Caco-2 (cell line): ENCODE data around the gene PSMG1. TPM values are rescaled to one million over a fixed set of nuclear protein-coding genes. Genes with fewer than 3 reads are reported as not detected.

Source experiments
- BruUV-seq: library from RNA; stranded (reverse); fragments of 400-500 nt; replicated peaks from 2 replicates; lab custom pipeline; 2021; lab: Mats Ljungman, UMichigan
- CTCF ChIA-PET: fragments of 300-600 bp; sonication (Branson Sonifier 250); formaldehyde crosslinking; loops from one replicate; lab custom pipeline; 2022; ENCODE audit warnings: antibody characterized with exemption; lab: Charles Lee
- POLR2A ChIA-PET: fragments of 300-600 bp; sonication (Branson Sonifier 250); formaldehyde crosslinking; loops from one replicate; lab custom pipeline; 2022; ENCODE audit warnings: antibody characterized with exemption; lab: Charles Lee
- DNase-seq, 2 experiments: peaks; one replicate each; pipeline versions ENCODE4 v3.0.0 to v3.0.0-alpha.2; 2020 to 2022
- H3K27me3 ChIP-seq: replicated peaks from 2 replicates; pipeline ENCODE4 v1.6.0; 2011; ENCODE audit warnings: low read length; ENCODE audit not compliant: control insufficient read depth, insufficient read depth
- H3K36me3 ChIP-seq: 2 replicates; pipeline ENCODE4 v1.5.1; 2011; ENCODE audit warnings: low read length; ENCODE audit not compliant: control insufficient read depth, insufficient read depth
- H3K4me1 ChIP-seq: fragments of 250-450 bp; sonication (Bioruptor Pico); 2 replicates; pipeline ENCODE4 v1.5.1; 2020; ENCODE audit warnings: mild to moderate bottlenecking
- H3K4me3 ChIP-seq: 2 replicates; pipeline ENCODE4 v1.5.1; 2011; ENCODE audit warnings: low read depth, mild to moderate bottlenecking, control low read depth, low read length
- H3K9me3 ChIP-seq: fragments of 250-450 bp; sonication (Bioruptor Pico); 2 replicates; pipeline ENCODE4 v1.5.1; 2020; ENCODE audit warnings: mild to moderate bottlenecking, moderate library complexity
- H3K27ac Mint-ChIP-seq: one replicate; pipeline ENCODE4 v1.8.0; 2022; ENCODE audit warnings: mixed read lengths; ENCODE audit not compliant: unreplicated experiment
- H3K27me3 Mint-ChIP-seq: one replicate; pipeline ENCODE4 v1.8.0; 2022; ENCODE audit warnings: mixed read lengths; ENCODE audit not compliant: insufficient read depth, unreplicated experiment
- H3K36me3 Mint-ChIP-seq: one replicate; pipeline ENCODE4 v1.8.0; 2022; ENCODE audit warnings: mild to moderate bottlenecking, mixed read lengths; ENCODE audit not compliant: insufficient read depth, unreplicated experiment
- H3K4me1 Mint-ChIP-seq: one replicate; pipeline ENCODE4 v1.8.0; 2022; ENCODE audit warnings: low read depth, mixed read lengths; ENCODE audit not compliant: unreplicated experiment
- H3K4me3 Mint-ChIP-seq: one replicate; pipeline ENCODE4 v1.8.0; 2022; ENCODE audit warnings: mild to moderate bottlenecking, moderate library complexity, mixed read lengths; ENCODE audit not compliant: unreplicated experiment
- H3K9me3 Mint-ChIP-seq: one replicate; pipeline ENCODE4 v1.8.0; 2022; ENCODE audit warnings: mixed read lengths; ENCODE audit not compliant: unreplicated experiment
- intact Hi-C: fragments of 100-400 bp; cut with micrococcal nuclease; formaldehyde crosslinking; loops from one replicate; pipeline ENCODE4 v1.10.0; 2022; ENCODE audit not compliant: unreplicated experiment
- total RNA-seq: library from RNA; stranded (reverse); gene quantifications from 2 replicates; pipeline ENCODE4 v1.2.3, GENCODE V29; 2022
- TF ChIP-seq, protein P1 (sequence below), 2 experiments: fragments of 200-600 bp in 1 of 2; IDR thresholded peaks; 1 replicate in 1 of 2; 2 replicates in 1 of 2; pipeline versions ENCODE4 v1.5.1 to v1.8.0; 2011 to 2022; ENCODE audit warnings: antibody characterized with exemption in 1 of 2, control low read depth in 1 of 2, inconsistent platforms in 1 of 2, low read depth in 1 of 2, low read length in 1 of 2, mild to moderate bottlenecking in 1 of 2, moderate library complexity in 1 of 2; ENCODE audit not compliant: insufficient read depth in 1 of 2, severe bottlenecking in 1 of 2, unreplicated experiment in 1 of 2

PSMG1 gene
- total RNA-seq, 1 experiment from 2014 or later: 86.2 TPM

DNA sequence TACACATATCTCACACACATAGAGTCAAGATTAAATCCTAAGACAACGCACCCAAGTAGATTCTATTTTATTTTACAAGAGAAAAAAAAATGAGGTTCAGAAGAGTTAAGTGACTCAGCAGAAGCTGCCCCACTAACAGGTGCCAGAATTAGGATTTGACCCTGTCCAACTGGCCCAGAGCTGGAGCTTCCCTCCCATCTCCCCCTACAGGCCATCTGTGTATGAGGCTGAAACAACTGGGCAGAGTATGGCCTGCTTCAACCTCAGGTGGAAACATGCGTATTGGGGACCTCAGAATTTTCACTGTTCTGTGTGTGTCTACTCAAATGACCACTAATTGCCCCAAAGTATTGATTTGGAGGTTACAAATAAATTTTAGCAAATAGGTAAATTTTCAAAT is 29.9 kb downstream of the PSMG1 start:
- DNase-seq: peak in 1 of 2 experiments; percentile 32
- POLR2A ChIA-PET: interaction anchor here (1.0 kb wide), 1 partner anchor 30 kb away, joined by 3 read pairs; the partner anchor contains the start of gene PSMG1
- TF ChIP-seq, protein P1, sequence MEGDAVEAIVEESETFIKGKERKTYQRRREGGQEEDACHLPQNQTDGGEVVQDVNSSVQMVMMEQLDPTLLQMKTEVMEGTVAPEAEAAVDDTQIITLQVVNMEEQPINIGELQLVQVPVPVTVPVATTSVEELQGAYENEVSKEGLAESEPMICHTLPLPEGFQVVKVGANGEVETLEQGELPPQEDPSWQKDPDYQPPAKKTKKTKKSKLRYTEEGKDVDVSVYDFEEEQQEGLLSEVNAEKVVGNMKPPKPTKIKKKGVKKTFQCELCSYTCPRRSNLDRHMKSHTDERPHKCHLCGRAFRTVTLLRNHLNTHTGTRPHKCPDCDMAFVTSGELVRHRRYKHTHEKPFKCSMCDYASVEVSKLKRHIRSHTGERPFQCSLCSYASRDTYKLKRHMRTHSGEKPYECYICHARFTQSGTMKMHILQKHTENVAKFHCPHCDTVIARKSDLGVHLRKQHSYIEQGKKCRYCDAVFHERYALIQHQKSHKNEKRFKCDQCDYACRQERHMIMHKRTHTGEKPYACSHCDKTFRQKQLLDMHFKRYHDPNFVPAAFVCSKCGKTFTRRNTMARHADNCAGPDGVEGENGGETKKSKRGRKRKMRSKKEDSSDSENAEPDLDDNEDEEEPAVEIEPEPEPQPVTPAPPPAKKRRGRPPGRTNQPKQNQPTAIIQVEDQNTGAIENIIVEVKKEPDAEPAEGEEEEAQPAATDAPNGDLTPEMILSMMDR (IDR thresholded peaks at IDR 0.05; ENCODE audit: insufficient read depth in 1 of 2, low read depth in 1 of 2, low read length in 1 of 2, severe bottlenecking in 1 of 2, unreplicated experiment in 1 of 2): peak; percentile 58 to 63
- BruUV-seq: no TSS peak
- Histone ChIP-seq H3K27me3 (no peaks in the 10 kb centered on the region), H3K4me1 (peaks cover 8% of the 10 kb centered on the region), H3K9me3 (no peaks in the 10 kb centered on the region), H3K36me3 (no peaks in the 10 kb centered on the region), H3K4me3 (no peak overlapping the region)
- Mint-ChIP-seq H3K9me3 (peaks cover 8% of the 10 kb centered on the region), H3K4me3 (no peak overlapping the region), H3K27me3 (no peaks in the 10 kb centered on the region), H3K36me3 (no peaks in the 10 kb centered on the region), H3K4me1 (peaks cover 8% of the 10 kb centered on the region), H3K27ac (no peak overlapping the region)
- CTCF ChIA-PET: no interaction called here
- intact Hi-C loops: no loop called here

DNA sequence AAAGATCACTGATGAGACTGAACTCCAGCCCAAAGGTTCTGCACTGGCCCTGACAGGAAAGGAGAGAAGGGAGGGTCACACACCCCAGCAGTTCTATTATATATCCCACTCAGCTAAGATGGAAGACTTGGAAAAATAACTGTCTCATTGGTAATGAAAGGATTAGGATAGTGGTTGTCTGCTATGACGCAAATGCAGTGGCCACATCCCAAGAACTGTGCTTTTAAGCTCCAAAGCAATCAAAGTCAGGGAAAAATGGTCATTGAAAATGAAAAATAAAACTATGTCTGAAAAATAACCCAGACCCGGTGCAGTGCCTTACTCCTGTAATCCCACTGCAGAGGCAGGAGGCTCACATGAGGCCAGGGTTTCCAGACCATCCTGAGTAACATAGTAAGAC is 31.0 kb downstream of the PSMG1 start:
- intact Hi-C loops: no loop called here
- POLR2A ChIA-PET: no interaction called here
- DNase-seq: no peak
- TF ChIP-seq, protein P1 (IDR thresholded peaks at IDR 0.05; ENCODE audit: insufficient read depth in 1 of 2, low read depth in 1 of 2, low read length in 1 of 2, severe bottlenecking in 1 of 2, unreplicated experiment in 1 of 2): no peak
- no peaks in the 10 kb centered on the region for H3K36me3 ChIP-seq
- CTCF ChIA-PET: no interaction called here
- Mint-ChIP-seq H3K4me3 (no peak overlapping the region), H3K9me3 (peaks cover 8% of the 10 kb centered on the region), H3K4me1 (peaks cover 8% of the 10 kb centered on the region), H3K27ac (no peak overlapping the region), H3K27me3 (no peaks in the 10 kb centered on the region), H3K36me3 (no peaks in the 10 kb centered on the region)
- H3K9me3 ChIP-seq: no peaks in the 10 kb centered on the region
- BruUV-seq: no TSS peak
- no peak overlapping the region for H3K4me3 ChIP-seq
- peaks cover 8% of the 10 kb centered on the region for H3K4me1 ChIP-seq
- no peaks in the 10 kb centered on the region for H3K27me3 ChIP-seq

DNA sequence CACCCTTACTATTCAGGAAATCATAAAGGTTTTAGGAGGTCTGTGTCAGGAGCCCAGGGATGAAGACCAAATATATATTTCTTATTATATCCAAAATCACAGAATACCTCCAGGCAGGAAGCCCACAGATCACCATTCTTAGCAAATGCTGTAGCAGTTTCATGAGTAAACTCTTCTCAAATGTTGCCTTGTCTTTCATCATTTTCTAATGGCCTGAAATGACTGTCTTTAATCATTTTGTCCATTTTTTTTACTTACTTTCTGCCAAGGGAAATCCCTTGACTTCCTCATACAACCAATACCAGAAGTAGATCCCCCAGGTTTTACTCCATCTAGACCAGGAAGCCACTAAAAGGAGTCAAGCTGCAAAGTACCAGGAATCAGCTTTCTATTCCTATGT is 32.4 kb downstream of the PSMG1 start:
- Mint-ChIP-seq H3K27me3 (no peaks in the 10 kb centered on the region), H3K9me3 (peaks cover 8% of the 10 kb centered on the region), H3K4me1 (peaks cover 8% of the 10 kb centered on the region), H3K4me3 (no peak overlapping the region), H3K36me3 (no peaks in the 10 kb centered on the region), H3K27ac (no peak overlapping the region)
- POLR2A ChIA-PET: no interaction called here
- H3K4me1 ChIP-seq: peaks cover 8% of the 10 kb centered on the region
- TF ChIP-seq, protein P1 (IDR thresholded peaks at IDR 0.05; ENCODE audit: insufficient read depth in 1 of 2, low read depth in 1 of 2, low read length in 1 of 2, severe bottlenecking in 1 of 2, unreplicated experiment in 1 of 2): no peak
- CTCF ChIA-PET: no interaction called here
- no peak overlapping the region for H3K4me3 ChIP-seq
- DNase-seq: no peak
- no TSS peak for BruUV-seq
- no peaks in the 10 kb centered on the region for H3K36me3 ChIP-seq
- no peaks in the 10 kb centered on the region for H3K9me3 ChIP-seq
- intact Hi-C loops: no loop called here
- H3K27me3 ChIP-seq: no peaks in the 10 kb centered on the region
